AG09309 (cell line): Measurements from ENCODE around the gene APBA3.

ENCODE experiments used
- DNase-seq: peaks from one replicate; pipeline ENCODE4 v3.0.0-alpha.2; 2010; ENCODE audit warnings: low read depth
- H3K4me3 ChIP-seq: 2 replicates; pipeline ENCODE4 v1.5.1; 2011; ENCODE audit warnings: mild to moderate bottlenecking, low read depth, low read length, moderate library complexity; ENCODE audit not compliant: control insufficient read depth
- TF ChIP-seq, protein P1 (sequence below): IDR thresholded peaks from 2 replicates; pipeline ENCODE4 v1.5.1; 2011; ENCODE audit warnings: mild to moderate bottlenecking, low read depth, low read length, inconsistent platforms; ENCODE audit not compliant: insufficient read depth, control insufficient read depth; ENCODE audit errors: missing control alignments

Gene APBA3

DNA sequence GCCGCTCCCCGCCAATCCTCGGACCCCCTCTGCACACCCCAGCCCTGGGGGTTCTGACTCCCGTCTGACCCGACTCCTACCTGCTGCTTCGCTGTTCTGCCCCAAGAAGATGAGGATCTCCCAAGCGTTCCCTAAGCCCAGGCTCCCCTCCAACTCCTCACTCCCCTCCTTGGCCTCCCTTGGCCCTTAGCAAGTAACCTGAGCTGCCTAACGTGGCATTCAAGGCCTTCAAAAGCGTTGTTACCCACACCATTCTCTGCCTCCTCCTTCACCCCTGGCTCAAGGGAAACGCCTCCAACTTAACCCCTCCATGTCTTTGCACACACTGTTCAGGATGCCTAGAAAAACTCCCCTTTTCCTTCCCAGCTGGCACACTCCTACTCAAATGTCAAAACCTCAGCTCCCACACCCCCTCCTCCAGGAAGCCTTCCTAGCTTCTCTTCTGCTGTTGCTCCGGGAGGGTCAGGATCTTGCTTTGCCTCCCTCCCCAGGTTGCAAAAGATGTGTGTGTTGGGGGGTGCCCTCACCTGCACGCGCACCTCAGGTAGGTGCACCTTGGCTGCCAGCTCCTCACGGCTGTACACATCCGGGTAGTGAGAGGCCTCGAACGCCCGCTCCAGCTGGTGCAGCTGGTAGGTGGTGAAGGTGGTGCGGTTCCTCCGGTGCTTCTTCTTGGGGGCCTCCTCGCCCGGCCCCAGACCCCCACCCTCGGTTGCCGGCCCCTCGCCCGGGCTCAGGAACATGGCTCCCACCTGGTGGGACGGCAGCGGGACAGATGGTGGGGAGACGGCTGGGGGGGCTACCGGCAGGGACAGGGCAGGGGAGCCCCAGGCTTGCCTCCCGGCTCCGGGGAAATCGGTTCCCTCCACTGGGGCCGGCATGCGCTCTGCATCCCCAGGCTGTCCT lies 9.8 kb upstream of the APBA3 start:
- no peak for DNase-seq
- no peak overlapping the region for H3K4me3 ChIP-seq
- TF ChIP-seq, protein P1, sequence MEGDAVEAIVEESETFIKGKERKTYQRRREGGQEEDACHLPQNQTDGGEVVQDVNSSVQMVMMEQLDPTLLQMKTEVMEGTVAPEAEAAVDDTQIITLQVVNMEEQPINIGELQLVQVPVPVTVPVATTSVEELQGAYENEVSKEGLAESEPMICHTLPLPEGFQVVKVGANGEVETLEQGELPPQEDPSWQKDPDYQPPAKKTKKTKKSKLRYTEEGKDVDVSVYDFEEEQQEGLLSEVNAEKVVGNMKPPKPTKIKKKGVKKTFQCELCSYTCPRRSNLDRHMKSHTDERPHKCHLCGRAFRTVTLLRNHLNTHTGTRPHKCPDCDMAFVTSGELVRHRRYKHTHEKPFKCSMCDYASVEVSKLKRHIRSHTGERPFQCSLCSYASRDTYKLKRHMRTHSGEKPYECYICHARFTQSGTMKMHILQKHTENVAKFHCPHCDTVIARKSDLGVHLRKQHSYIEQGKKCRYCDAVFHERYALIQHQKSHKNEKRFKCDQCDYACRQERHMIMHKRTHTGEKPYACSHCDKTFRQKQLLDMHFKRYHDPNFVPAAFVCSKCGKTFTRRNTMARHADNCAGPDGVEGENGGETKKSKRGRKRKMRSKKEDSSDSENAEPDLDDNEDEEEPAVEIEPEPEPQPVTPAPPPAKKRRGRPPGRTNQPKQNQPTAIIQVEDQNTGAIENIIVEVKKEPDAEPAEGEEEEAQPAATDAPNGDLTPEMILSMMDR = no peak

DNA sequence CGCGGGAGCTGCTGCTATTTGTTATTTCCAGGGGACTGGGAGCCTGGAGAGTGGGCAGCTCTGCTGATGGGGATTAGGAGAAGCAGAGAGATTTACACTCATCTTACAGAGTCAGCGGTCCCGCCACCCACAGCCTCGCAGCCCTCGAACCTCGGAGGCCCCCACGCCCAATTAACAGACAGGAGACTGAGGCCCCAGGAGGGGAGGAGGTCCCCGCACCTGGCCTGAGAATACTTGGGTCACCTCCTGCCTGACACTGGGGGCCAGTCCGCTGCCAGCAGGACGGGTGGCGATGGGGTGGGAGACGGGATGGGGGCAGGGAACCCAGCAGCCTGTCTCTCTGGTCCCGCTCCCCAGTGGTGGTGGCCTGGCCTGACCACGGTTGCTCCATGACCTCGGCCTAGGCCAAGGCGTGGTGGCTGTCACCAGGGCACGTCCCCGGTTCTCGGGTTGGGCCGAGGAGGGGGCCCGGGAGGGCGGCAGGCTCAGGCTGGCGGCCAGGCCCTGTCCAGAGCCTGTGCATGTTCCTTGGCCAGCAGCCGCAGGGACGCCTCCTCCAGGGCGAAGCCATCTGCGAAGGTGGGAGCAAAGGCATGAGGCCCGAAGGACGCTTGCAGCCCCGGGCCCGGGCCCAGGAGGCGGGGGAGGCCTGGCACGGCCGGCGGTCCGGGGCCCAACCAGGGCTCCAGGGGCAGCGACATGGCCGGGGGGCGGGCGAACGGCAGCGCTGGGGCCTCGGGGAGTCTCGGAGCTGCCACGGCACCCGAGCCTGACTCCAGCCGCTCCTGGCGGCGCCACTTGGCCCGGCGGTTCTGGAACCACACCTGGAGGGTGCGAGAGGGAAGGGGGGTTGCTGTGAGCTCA lies 8.9 kb upstream of the APBA3 start:
- DNase-seq = no peak
- no peak overlapping the region for H3K4me3 ChIP-seq
- TF ChIP-seq, protein P1 = no peak

DNA sequence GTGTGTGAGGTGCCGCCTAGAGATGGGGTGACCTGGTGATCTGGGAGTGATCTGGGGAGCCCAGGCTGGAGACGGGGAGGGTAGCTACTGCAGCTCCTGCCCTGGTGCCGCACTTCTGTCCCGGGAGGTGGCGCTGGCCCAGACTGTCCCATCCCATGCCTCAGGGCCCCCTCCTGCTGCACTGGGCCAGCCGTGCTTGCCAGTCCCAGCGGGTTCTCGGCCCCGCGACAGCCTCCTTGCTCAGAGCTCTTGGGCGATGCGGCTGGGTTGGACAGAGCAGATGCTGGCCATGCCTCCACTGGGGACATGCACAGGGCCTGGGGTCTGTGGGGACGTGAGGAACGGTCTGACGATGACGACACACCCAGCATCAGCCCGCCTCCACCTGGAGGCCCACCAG lies 8.0 kb upstream of the APBA3 start:
- DNase-seq = no peak
- TF ChIP-seq, protein P1 = no peak
- H3K4me3 ChIP-seq = no peak overlapping the region

DNA sequence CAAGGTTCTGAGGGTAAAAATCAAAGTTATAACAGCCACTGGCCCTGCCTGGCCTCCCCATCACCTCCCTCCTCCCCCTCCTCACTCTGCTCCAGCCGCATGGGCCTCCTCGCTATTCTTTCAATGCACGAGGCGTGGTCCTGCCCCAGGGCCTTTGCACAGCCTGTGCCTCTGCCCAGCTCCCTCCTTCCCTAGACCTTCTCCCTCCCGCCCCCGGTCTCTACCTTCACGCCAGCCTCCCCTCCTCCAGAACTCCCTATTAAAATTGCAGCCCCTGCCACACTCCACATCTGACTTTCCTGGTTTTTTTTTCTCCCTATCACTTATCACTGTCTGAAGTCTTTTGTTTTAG lies 7.2 kb upstream of the APBA3 start:
- TF ChIP-seq, protein P1 = no peak
- no peak for DNase-seq
- no peak overlapping the region for H3K4me3 ChIP-seq

DNA sequence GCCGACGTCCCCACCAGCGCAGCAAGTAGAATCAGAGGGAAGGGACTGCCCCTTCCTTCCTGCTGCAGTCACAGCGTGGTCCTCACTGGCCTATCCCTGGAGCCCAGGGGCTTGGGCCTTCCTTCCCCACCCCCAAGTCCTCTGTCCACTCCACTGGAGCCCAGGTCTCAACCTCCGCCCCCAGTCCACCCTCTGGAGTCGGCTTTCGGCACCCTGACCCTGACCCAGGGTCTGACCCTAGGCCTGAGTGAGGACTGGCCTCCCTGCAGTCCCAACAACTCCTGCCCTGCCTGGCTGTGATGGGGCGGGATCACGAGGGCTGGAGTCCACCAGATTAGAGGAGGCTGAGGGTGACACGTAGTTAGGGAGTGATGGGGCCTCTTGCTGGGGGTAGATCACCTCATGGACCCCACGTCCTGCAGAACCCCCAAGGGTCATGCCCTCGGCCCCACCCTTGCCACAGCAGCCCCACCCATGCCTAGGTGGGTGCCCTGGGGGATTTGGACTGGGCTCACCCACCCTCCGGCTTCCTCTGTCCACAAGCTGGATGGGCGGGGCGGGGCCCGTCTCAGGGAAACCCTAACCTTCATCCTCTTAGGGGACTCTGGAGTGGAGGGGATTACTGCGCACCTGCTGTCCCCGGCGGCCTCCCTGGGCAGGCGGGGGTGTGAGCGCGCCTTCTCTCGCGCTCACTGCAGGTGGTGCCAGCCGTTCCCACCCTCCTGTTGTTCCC lies 6.7 kb upstream of the APBA3 start:
- DNase-seq = no peak
- H3K4me3 ChIP-seq = no peak overlapping the region
- TF ChIP-seq, protein P1 = no peak

DNA sequence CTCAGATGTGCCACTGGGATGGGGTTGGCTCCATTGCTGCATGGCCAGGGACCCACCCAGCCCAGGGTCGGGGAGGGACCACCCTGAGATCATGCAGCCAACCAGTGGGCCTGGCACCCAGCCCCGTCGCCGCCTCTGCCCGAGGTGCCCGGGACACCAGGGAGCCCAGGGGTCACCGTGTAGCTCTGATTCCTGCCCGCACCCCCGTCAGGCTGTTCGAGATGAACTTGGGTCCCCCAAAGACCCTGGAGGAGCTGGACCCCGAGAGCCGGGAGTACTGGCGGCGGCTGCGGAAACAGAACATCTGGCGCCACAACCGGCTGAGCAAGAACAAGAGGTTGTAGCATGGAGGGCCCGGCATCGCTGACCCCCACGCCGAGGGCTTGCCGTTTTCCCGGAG lies 5.6 kb upstream of the APBA3 start:
- DNase-seq = no peak
- no peak overlapping the region for H3K4me3 ChIP-seq
- TF ChIP-seq, protein P1 = no peak
